SIG-M5 treated with dmso at 0.1 percent for 504 hours (cell line): ENCODE results near the gene DNM2.
"Not testable (repeated sequence)": the region's sequence is repeated elsewhere in the genome, so short reads cannot be mapped to it uniquely, and the experiment has no call there.

ENCODE experiments used
- DNase-seq: peaks from one replicate; lab custom pipeline; 2025; ENCODE audit not compliant: unreplicated experiment; lab: John Stamatoyannopoulos, UW

DNM2 gene

GRCh38 chr19:10717356-10718204 is at the start of gene DNM2:
Gene DNM2, plus strand, starts transcription at chr19:10718079. Its CDS starts 164 bp downstream, at chr19:10718243.
- DNase-seq = peak; percentile 100

GRCh38 chr19:10669246-10669645 is 48.6 kb upstream of the DNM2 start:
- no peak for DNase-seq

GRCh38 chr19:10670182-10670581 is 47.7 kb upstream of the DNM2 start:
- DNase-seq = no peak

- no peak for DNase-seq
Observed at GRCh38 chr19:10670876-10671804, 46.7 kb upstream of the DNM2 start.

GRCh38 chr19:10671922-10672321 is 46.0 kb upstream of the DNM2 start:
- DNase-seq = not testable (repeated sequence)

GRCh38 chr19:10675214-10675613 is 42.7 kb upstream of the DNM2 start:
- DNase-seq = not testable (repeated sequence)

GRCh38 chr19:10677751-10678150 is 40.1 kb upstream of the DNM2 start:
- DNase-seq = no peak

GRCh38 chr19:10678813-10679212 is 39.1 kb upstream of the DNM2 start:
- no peak for DNase-seq

- DNase-seq = no peak
Observed at GRCh38 chr19:10679743-10680142, 38.1 kb upstream of the DNM2 start.

- DNase-seq = no peak
Observed at GRCh38 chr19:10680545-10681135, 37.2 kb upstream of the DNM2 start.

- no peak for DNase-seq
Observed at GRCh38 chr19:10681658-10682057, 36.2 kb upstream of the DNM2 start.

- DNase-seq = no peak
Observed at GRCh38 chr19:10682397-10683063, 35.3 kb upstream of the DNM2 start.

GRCh38 chr19:10683064-10683426 is 34.8 kb upstream of the DNM2 start:
- no peak for DNase-seq

- no peak for DNase-seq
Observed at GRCh38 chr19:10683582-10683981, 34.3 kb upstream of the DNM2 start.

- DNase-seq = no peak
Observed at GRCh38 chr19:10685210-10685609, 32.7 kb upstream of the DNM2 start.

- DNase-seq = no peak
Observed at GRCh38 chr19:10686193-10686592, 31.7 kb upstream of the DNM2 start.

GRCh38 chr19:10686661-10687517 is 31.0 kb upstream of the DNM2 start:
- no peak for DNase-seq

GRCh38 chr19:10687518-10688288 is 30.2 kb upstream of the DNM2 start:
- no peak for DNase-seq

GRCh38 chr19:10688545-10689280 is 29.2 kb upstream of the DNM2 start:
- DNase-seq = no peak
